Activated CD4-positive, alpha-beta memory T cell treated with anti-CD3 and anti-CD28 coated beads, Interleukin-2, amount 10 ng/mL, durations not matched to agents 7 days and 5 days (primary cell): Measurements from ENCODE around the gene PRDM16. TPM values are rescaled to one million over a fixed set of nuclear protein-coding genes. Genes with fewer than 3 reads are reported as not detected.

ENCODE experiments used
- CTCF ChIA-PET: fragments of 350-600 bp; sonication (Branson Sonifier 250); formaldehyde crosslinking; loops from one replicate; lab custom pipeline; 2021; ENCODE audit warnings: antibody characterized with exemption, inconsistent platforms; lab: Charles Lee
- POLR2A ChIA-PET: fragments of 350-600 bp; sonication (Branson Sonifier 250); formaldehyde crosslinking; loops from one replicate; lab custom pipeline; 2021; ENCODE audit warnings: antibody characterized with exemption; lab: Charles Lee
- DNase-seq: peaks from one replicate; pipeline ENCODE4 v3.0.0-alpha.2; 2020
- H3K27ac Mint-ChIP-seq: one replicate; pipeline ENCODE4 v1.8.0; 2021; ENCODE audit warnings: mild to moderate bottlenecking, mixed read lengths
- H3K27me3 Mint-ChIP-seq: one replicate; pipeline ENCODE4 v1.8.0; 2021; ENCODE audit warnings: mixed read lengths
- H3K36me3 Mint-ChIP-seq: one replicate; pipeline ENCODE4 v1.8.0; 2021; ENCODE audit warnings: low read depth, mixed read lengths
- H3K4me1 Mint-ChIP-seq: one replicate; pipeline ENCODE4 v1.8.0; 2021; ENCODE audit warnings: mixed read lengths
- H3K4me3 Mint-ChIP-seq: one replicate; pipeline ENCODE4 v1.8.0; 2021; ENCODE audit warnings: mild to moderate bottlenecking, mixed read lengths
- H3K9me3 Mint-ChIP-seq: one replicate; pipeline ENCODE4 v1.8.0; 2021; ENCODE audit warnings: mixed read lengths
- total RNA-seq, 2 experiments: library from RNA; stranded (reverse); gene quantifications; one replicate each; pipeline ENCODE4 v1.2.3, GENCODE V29; 2021

Gene PRDM16
- total RNA-seq, 2 experiments from 2014 or later: 0.03 to 0.20 TPM

GRCh38 chr1:3251807-3252428 lies 182.9 kb downstream of the PRDM16 start:
- no peaks in the 10 kb centered on the region for H3K9me3 Mint-ChIP-seq
- ChIA-PET POLR2A (no interaction called here), CTCF (no interaction called here)
- H3K36me3 Mint-ChIP-seq: no peaks in the 10 kb centered on the region
- H3K4me1 Mint-ChIP-seq: no peaks in the 10 kb centered on the region
- no peak overlapping the region for H3K27ac Mint-ChIP-seq
- DNase-seq: no peak
- peaks cover 6% of the 10 kb centered on the region for H3K27me3 Mint-ChIP-seq
- H3K4me3 Mint-ChIP-seq: no peak overlapping the region

GRCh38 chr1:3255680-3256079 lies 186.7 kb downstream of the PRDM16 start:
- ChIA-PET POLR2A (no interaction called here), CTCF (no interaction called here)
- Mint-ChIP-seq H3K36me3 (no peaks in the 10 kb centered on the region), H3K27me3 (no peaks in the 10 kb centered on the region), H3K9me3 (peaks cover 6% of the 10 kb centered on the region), H3K27ac (no peak overlapping the region), H3K4me1 (no peaks in the 10 kb centered on the region), H3K4me3 (no peak overlapping the region)
- no peak for DNase-seq

GRCh38 chr1:3257788-3258187 lies 188.8 kb downstream of the PRDM16 start:
- Mint-ChIP-seq H3K4me3 (no peak overlapping the region), H3K4me1 (no peaks in the 10 kb centered on the region), H3K27me3 (no peaks in the 10 kb centered on the region), H3K36me3 (no peaks in the 10 kb centered on the region), H3K9me3 (peaks cover 6% of the 10 kb centered on the region), H3K27ac (no peak overlapping the region)
- POLR2A ChIA-PET: no interaction called here
- CTCF ChIA-PET: no interaction called here
- DNase-seq: no peak

- Mint-ChIP-seq H3K27me3 (no peaks in the 10 kb centered on the region), H3K36me3 (no peaks in the 10 kb centered on the region), H3K27ac (no peak overlapping the region), H3K4me1 (no peaks in the 10 kb centered on the region), H3K9me3 (peaks cover 6% of the 10 kb centered on the region), H3K4me3 (no peak overlapping the region)
- CTCF ChIA-PET: no interaction called here
- POLR2A ChIA-PET: no interaction called here
- no peak for DNase-seq
Observed at GRCh38 chr1:3258386-3259003, 189.5 kb downstream of the PRDM16 start.

GRCh38 chr1:3259020-3259419 lies 190.0 kb downstream of the PRDM16 start:
- Mint-ChIP-seq H3K9me3 (peaks cover 6% of the 10 kb centered on the region), H3K4me1 (no peaks in the 10 kb centered on the region), H3K36me3 (no peaks in the 10 kb centered on the region), H3K27ac (no peak overlapping the region), H3K27me3 (no peaks in the 10 kb centered on the region), H3K4me3 (no peak overlapping the region)
- POLR2A ChIA-PET: no interaction called here
- no peak for DNase-seq
- CTCF ChIA-PET: no interaction called here

GRCh38 chr1:3261007-3261968 lies 192.3 kb downstream of the PRDM16 start:
- H3K36me3 Mint-ChIP-seq: no peaks in the 10 kb centered on the region
- POLR2A ChIA-PET: no interaction called here
- H3K9me3 Mint-ChIP-seq: peaks cover 6% of the 10 kb centered on the region
- H3K4me3 Mint-ChIP-seq: no peak overlapping the region
- H3K27me3 Mint-ChIP-seq: no peaks in the 10 kb centered on the region
- CTCF ChIA-PET: no interaction called here
- H3K27ac Mint-ChIP-seq: no peak overlapping the region
- DNase-seq: no peak
- no peaks in the 10 kb centered on the region for H3K4me1 Mint-ChIP-seq

- peaks cover 6% of the 10 kb centered on the region for H3K9me3 Mint-ChIP-seq
- no peaks in the 10 kb centered on the region for H3K4me1 Mint-ChIP-seq
- CTCF ChIA-PET: no interaction called here
- H3K27ac Mint-ChIP-seq: no peak overlapping the region
- no peaks in the 10 kb centered on the region for H3K27me3 Mint-ChIP-seq
- POLR2A ChIA-PET: no interaction called here
- no peak for DNase-seq
- no peak overlapping the region for H3K4me3 Mint-ChIP-seq
- no peaks in the 10 kb centered on the region for H3K36me3 Mint-ChIP-seq
Observed at GRCh38 chr1:3261969-3262579, 193.1 kb downstream of the PRDM16 start.

GRCh38 chr1:3262681-3263286 lies 193.8 kb downstream of the PRDM16 start:
- H3K4me3 Mint-ChIP-seq: no peak overlapping the region
- no peaks in the 10 kb centered on the region for H3K36me3 Mint-ChIP-seq
- no peaks in the 10 kb centered on the region for H3K27me3 Mint-ChIP-seq
- H3K4me1 Mint-ChIP-seq: no peaks in the 10 kb centered on the region
- peaks cover 6% of the 10 kb centered on the region for H3K9me3 Mint-ChIP-seq
- H3K27ac Mint-ChIP-seq: no peak overlapping the region
- ChIA-PET POLR2A (no interaction called here), CTCF (no interaction called here)
- no peak for DNase-seq

GRCh38 chr1:3263790-3264189 lies 194.8 kb downstream of the PRDM16 start:
- POLR2A ChIA-PET: no interaction called here
- no peaks in the 10 kb centered on the region for H3K4me1 Mint-ChIP-seq
- no peaks in the 10 kb centered on the region for H3K27me3 Mint-ChIP-seq

GRCh38 chr1:3264456-3264855 lies 195.5 kb downstream of the PRDM16 start:
- POLR2A ChIA-PET: no interaction called here
- no peaks in the 10 kb centered on the region for H3K4me1 Mint-ChIP-seq
- no peak overlapping the region for H3K4me3 Mint-ChIP-seq
- H3K27me3 Mint-ChIP-seq: no peaks in the 10 kb centered on the region
- CTCF ChIA-PET: no interaction called here
- no peaks in the 10 kb centered on the region for H3K36me3 Mint-ChIP-seq
- no peak overlapping the region for H3K27ac Mint-ChIP-seq
- no peak for DNase-seq
- peaks cover 6% of the 10 kb centered on the region for H3K9me3 Mint-ChIP-seq

More at GRCh38 chr1:3263790-3264189, 194.8 kb downstream of the PRDM16 start:
- Mint-ChIP-seq H3K27ac (no peak overlapping the region), H3K4me3 (no peak overlapping the region), H3K9me3 (peaks cover 6% of the 10 kb centered on the region), H3K36me3 (no peaks in the 10 kb centered on the region)
- CTCF ChIA-PET: no interaction called here
- DNase-seq: no peak

GRCh38 chr1:3265835-3266805 lies 197.1 kb downstream of the PRDM16 start:
- Mint-ChIP-seq H3K9me3 (no peaks in the 10 kb centered on the region), H3K4me3 (no peak overlapping the region), H3K36me3 (no peaks in the 10 kb centered on the region), H3K4me1 (no peaks in the 10 kb centered on the region), H3K27ac (no peak overlapping the region), H3K27me3 (no peaks in the 10 kb centered on the region)
- POLR2A ChIA-PET: no interaction called here
- DNase-seq: no peak
- CTCF ChIA-PET: no interaction called here
